HG02840 (cell line): Measurements from ENCODE around the gene RAB2B.
A peak's percentile ranks its signal among the peaks of the same experiment; 100 is the strongest.
"Not testable (repeated sequence)": the region's sequence is repeated elsewhere in the genome, so short reads cannot be mapped to it uniquely, and the experiment has no call there.

Source experiments
- ATAC-seq: cut with Tn5 transposase; IDR thresholded peaks from one replicate; pipeline ENCODE4 v1.9.1; 2021; ENCODE audit warnings: mild to moderate bottlenecking, moderate library complexity, moderate number of reproducible peaks; ENCODE audit not compliant: unreplicated experiment, low FRiP score

Gene RAB2B

GRCh38 chr14:21494902-21495762 lies 18.4 kb upstream of the RAB2B start:
- no peak for ATAC-seq

GRCh38 chr14:21486640-21487087 lies 9.9 kb upstream of the RAB2B start:
- ATAC-seq: no peak

GRCh38 chr14:21476523-21476924 lies 235 bp downstream of the RAB2B start:
- ATAC-seq: peak; percentile 35

GRCh38 chr14:21475767-21476522 lies 814 bp downstream of the RAB2B start:
- ATAC-seq: no peak

- ATAC-seq: no peak
Observed at GRCh38 chr14:21467616-21468015, 9.1 kb downstream of the RAB2B start.

- ATAC-seq: peak; percentile 96
Observed at GRCh38 chr14:21455912-21456667, 20.7 kb downstream of the RAB2B start, which contains the start of gene CHD8. TSS of gene CHD8 (minus strand) at chr14:21456123. CDS start at chr14:21431643, 24,480 bp downstream.

GRCh38 chr14:21455592-21455911 lies 21.2 kb downstream of the RAB2B start:
- peak; percentile 17 for ATAC-seq

GRCh38 chr14:21454843-21455544 lies 21.8 kb downstream of the RAB2B start:
- ATAC-seq: no peak

- no peak for ATAC-seq
Observed at GRCh38 chr14:21449899-21450216, 26.9 kb downstream of the RAB2B start.

GRCh38 chr14:21442657-21443056 lies 34.1 kb downstream of the RAB2B start:
- not testable (repeated sequence) for ATAC-seq

- no peak for ATAC-seq
Observed at GRCh38 chr14:21440859-21441258, 35.9 kb downstream of the RAB2B start.

GRCh38 chr14:21437063-21437901 lies 39.5 kb downstream of the RAB2B start:
- peak; percentile 99 for ATAC-seq

- ATAC-seq: no peak
Observed at GRCh38 chr14:21436567-21437062, 40.1 kb downstream of the RAB2B start.

- ATAC-seq: no peak
Observed at GRCh38 chr14:21431126-21431525, 45.6 kb downstream of the RAB2B start.

GRCh38 chr14:21428930-21429329 lies 47.8 kb downstream of the RAB2B start:
- no peak for ATAC-seq

GRCh38 chr14:21426692-21427091 lies 50.1 kb downstream of the RAB2B start:
- ATAC-seq: no peak

- ATAC-seq: no peak
Observed at GRCh38 chr14:21419528-21419927, 57.2 kb downstream of the RAB2B start.

- no peak for ATAC-seq
Observed at GRCh38 chr14:21415329-21415728, 61.4 kb downstream of the RAB2B start.

- ATAC-seq: no peak
Observed at GRCh38 chr14:21414137-21414631, 62.6 kb downstream of the RAB2B start.
